Epithelial cell of esophagus (primary cell): ENCODE data around the gene TBC1D16.

Experiments used
- DNase-seq: peaks from one replicate; pipeline ENCODE4 v3.0.0; 2010; ENCODE audit warnings: low read depth
- H3K4me3 ChIP-seq: 2 replicates; pipeline ENCODE4 v1.5.1; 2011; ENCODE audit warnings: mild to moderate bottlenecking, low read length, control low read depth
- TF ChIP-seq, protein P1 (sequence below): IDR thresholded peaks from 2 replicates; pipeline ENCODE4 v1.5.1; 2011; ENCODE audit warnings: low read depth, mild to moderate bottlenecking, low read length, control low read depth, inconsistent platforms; ENCODE audit not compliant: insufficient read depth; ENCODE audit errors: missing control alignments

Gene TBC1D16

DNA sequence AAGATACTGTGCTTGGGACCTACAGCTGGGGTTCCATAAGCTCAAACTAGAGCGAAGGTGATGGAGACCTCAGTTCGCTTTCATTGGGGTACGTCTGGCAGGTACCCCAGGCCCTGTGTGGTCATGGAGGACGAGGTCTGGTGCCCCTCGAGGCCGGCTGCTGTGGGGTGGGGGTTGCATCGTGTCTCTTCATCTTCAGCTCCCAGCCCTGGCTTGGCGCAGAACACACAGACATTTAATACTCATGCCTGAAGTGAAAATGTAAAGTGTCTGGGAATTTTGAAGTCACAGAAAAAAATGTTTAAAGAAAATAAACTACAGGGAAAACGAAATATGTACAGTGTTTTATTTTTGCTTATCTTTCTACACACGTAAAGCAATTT lies 80.5 kb downstream of the TBC1D16 start:
- DNase-seq, result no peak
- no peak overlapping the region for H3K4me3 ChIP-seq
- TF ChIP-seq, protein P1, sequence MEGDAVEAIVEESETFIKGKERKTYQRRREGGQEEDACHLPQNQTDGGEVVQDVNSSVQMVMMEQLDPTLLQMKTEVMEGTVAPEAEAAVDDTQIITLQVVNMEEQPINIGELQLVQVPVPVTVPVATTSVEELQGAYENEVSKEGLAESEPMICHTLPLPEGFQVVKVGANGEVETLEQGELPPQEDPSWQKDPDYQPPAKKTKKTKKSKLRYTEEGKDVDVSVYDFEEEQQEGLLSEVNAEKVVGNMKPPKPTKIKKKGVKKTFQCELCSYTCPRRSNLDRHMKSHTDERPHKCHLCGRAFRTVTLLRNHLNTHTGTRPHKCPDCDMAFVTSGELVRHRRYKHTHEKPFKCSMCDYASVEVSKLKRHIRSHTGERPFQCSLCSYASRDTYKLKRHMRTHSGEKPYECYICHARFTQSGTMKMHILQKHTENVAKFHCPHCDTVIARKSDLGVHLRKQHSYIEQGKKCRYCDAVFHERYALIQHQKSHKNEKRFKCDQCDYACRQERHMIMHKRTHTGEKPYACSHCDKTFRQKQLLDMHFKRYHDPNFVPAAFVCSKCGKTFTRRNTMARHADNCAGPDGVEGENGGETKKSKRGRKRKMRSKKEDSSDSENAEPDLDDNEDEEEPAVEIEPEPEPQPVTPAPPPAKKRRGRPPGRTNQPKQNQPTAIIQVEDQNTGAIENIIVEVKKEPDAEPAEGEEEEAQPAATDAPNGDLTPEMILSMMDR, result no peak

GRCh38 chr17:79954281-79955166 lies 81.1 kb downstream of the TBC1D16 start:
- H3K4me3 ChIP-seq, result no peak overlapping the region
- DNase-seq, result no peak
- TF ChIP-seq, protein P1, result no peak

DNA sequence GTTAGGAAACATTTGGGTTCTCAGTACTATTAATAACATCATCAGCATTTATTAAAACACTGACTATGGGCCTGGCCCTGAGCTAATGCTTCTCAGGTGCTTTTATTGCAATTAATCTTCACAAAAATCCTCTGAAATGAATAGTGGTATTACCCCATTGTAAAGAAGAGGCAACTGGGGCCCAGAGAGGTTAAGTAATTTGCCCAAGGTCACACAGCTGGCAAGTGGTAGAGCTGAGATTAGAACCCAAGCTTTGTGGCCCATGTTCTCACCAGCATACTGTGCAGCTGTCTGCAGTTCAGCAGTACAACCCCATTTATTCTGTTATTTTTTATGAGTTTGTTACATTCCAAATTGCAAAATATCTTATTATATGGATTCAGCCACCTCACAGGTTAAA lies 82.3 kb downstream of the TBC1D16 start:
- TF ChIP-seq, protein P1, result no peak
- H3K4me3 ChIP-seq, result no peak overlapping the region
- no peak for DNase-seq

- H3K4me3 ChIP-seq, result no peak overlapping the region
- TF ChIP-seq, protein P1, result no peak
- no peak for DNase-seq
Measured at GRCh38 chr17:79952901-79953300, 82.8 kb downstream of the TBC1D16 start.

DNA sequence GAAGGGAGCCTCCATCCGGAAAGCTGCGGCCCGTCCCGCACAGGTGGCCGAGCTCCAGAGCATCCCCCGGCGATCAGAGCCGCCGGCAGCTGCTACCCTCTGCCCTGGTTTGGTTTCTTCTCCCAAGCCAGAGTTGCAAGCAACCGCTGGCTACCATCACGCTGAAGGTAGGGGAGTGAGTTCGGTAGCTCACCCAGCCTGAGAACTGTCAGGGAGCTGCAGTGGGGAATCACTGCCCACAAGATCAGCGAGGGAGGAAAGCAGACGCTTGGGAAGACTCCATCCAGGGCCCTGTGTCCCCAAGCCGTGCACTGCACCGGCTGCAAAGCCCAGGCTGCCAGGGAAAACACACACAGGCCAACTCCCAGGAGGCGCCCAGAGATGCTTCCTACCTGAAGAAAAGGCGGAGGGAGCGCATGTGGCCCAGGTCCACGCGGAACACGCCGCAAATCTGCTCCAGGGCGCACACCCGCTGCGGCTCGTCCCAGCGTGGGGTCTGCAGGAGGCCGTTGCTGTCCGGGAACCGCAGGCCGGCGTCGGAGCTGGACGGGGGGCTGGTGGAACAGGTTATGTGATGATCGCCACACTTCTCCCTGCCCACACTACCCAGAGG lies 83.3 kb downstream of the TBC1D16 start:
- H3K4me3 ChIP-seq, result no peak overlapping the region
- TF ChIP-seq, protein P1, result no peak
- no peak for DNase-seq

GRCh38 chr17:79951361-79952264 lies 84.1 kb downstream of the TBC1D16 start:
- no peak for DNase-seq
- TF ChIP-seq, protein P1, result no peak

More at GRCh38 chr17:79951361-79952264, 84.1 kb downstream of the TBC1D16 start:
- no peak overlapping the region for H3K4me3 ChIP-seq
